Retinal pigment epithelial cell (primary cell): ENCODE measurements around the gene NOXO1.

Experiments used
- DNase-seq: peaks from one replicate; pipeline ENCODE4 v3.0.0-alpha.2; 2010; ENCODE audit warnings: low read depth
- H3K4me3 ChIP-seq: 2 replicates; pipeline ENCODE4 v1.5.1; 2011; ENCODE audit warnings: mild to moderate bottlenecking, low read length, control low read depth, moderate library complexity
- TF ChIP-seq, protein P1 (sequence below): conservative IDR thresholded peaks from 2 replicates; pipeline ENCODE4 v1.5.1; 2011; ENCODE audit warnings: low read depth, low read length, control low read depth, inconsistent platforms

Gene NOXO1

GRCh38 chr16:2009791-2010510, 28.7 kb upstream of the NOXO1 start, which contains the start of gene ZNF598:
Gene ZNF598, minus strand, starts transcription at chr16:2009821.
- TF ChIP-seq, protein P1, sequence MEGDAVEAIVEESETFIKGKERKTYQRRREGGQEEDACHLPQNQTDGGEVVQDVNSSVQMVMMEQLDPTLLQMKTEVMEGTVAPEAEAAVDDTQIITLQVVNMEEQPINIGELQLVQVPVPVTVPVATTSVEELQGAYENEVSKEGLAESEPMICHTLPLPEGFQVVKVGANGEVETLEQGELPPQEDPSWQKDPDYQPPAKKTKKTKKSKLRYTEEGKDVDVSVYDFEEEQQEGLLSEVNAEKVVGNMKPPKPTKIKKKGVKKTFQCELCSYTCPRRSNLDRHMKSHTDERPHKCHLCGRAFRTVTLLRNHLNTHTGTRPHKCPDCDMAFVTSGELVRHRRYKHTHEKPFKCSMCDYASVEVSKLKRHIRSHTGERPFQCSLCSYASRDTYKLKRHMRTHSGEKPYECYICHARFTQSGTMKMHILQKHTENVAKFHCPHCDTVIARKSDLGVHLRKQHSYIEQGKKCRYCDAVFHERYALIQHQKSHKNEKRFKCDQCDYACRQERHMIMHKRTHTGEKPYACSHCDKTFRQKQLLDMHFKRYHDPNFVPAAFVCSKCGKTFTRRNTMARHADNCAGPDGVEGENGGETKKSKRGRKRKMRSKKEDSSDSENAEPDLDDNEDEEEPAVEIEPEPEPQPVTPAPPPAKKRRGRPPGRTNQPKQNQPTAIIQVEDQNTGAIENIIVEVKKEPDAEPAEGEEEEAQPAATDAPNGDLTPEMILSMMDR = no peak
- H3K4me3 ChIP-seq = peak within 1 kb of the TSS; percentile 76
- no peak for DNase-seq

- H3K4me3 ChIP-seq = peak overlapping the region; percentile 76
- DNase-seq = no peak
- TF ChIP-seq, protein P1 = no peak
Measured at GRCh38 chr16:2009164-2009711, 28.0 kb upstream of the NOXO1 start.

DNA sequence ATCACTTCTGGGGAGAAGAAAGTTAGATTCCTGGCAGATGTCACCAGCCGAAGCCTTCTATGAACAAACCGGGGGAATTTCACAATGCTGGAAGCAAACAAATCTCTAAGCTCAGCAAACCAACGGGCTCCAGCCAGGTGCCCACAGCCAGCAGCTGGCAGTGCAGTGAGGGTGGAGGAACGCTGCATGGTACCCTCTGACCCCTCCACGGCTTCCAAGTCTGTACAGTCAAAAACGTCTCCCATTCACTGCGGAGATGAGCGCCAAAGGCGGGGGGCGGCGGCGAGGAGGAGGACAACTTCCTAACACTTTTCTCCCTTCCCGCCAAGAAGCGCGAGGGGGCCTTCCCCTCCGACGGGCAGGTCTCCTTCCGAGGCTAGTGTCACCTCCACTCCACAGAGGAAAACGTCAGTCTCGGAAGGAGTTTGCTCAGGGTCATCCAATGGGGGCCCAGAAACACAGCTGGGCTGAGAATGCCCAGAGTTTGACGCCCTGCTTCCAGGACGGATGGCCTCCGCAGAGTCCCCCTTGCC, 27.4 kb upstream of the NOXO1 start:
- H3K4me3 ChIP-seq = peak overlapping the region; percentile 76
- DNase-seq = no peak
- TF ChIP-seq, protein P1 = no peak

DNA sequence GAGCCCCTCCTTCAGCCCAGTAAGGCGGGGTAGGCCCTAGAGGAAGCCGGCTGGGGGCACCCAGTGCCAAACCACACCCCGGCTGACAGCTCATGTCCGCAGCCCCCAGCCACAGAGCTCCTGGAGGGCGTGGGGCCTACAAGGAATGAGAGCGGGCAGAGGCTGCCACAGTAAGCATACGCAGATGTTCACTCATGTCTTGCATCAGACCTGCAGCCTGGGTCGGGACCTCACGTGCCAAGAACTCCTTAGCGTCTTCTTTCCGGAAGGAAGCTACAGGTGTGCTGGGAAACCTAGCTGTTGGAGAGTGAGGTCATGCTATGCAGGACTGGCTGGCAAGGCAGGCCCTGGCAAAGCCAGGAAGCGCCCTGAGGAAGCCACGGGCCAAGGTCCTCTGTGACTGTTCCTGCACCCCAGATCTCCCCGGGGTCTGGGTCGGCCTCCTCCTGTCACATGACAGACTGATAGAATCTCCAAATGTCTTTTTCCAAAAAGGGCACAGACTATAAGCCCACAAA, 26.8 kb upstream of the NOXO1 start:
- DNase-seq = no peak
- peak overlapping the region; percentile 76 for H3K4me3 ChIP-seq
- TF ChIP-seq, protein P1 = no peak

DNA sequence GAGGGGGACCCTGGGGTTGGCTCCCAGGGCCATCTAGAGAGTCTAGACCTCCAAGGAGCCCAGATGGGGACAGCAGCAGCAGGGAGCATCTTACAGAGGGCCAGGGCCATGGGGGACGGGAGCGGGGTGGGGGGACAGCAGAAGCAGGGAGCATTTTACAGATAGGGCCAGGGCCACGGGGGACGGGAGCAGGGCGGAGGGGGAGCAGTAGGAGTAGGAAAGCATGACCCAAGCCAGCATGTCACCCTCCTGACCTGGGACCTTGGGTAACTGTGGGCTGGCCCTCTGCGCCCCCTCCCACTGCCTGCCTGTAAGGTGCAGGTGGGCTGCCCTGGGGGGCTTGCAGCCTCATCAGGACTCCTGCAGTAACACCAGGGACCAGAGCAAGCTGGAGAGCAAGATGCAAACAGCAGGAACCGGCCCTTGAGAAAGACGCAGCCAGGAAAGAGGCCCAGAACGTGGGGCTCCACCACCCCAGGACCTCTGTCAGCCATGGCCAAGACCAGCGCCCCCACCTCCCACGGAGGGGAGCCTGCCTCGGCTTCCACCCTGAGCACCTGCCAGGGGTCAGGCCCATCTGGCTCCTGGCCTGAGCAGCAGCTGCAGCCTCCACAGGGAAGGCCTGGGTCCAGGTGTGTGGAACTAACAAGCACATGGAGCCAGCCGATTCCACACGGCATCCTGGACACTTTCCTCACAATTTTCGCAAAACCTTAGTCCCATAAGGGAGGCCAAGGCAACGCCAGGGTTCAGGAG, 26.0 kb upstream of the NOXO1 start:
- no peak overlapping the region for H3K4me3 ChIP-seq
- no peak for DNase-seq
- TF ChIP-seq, protein P1 = no peak

GRCh38 chr16:2006317-2006716, 25.0 kb upstream of the NOXO1 start:
- no peak overlapping the region for H3K4me3 ChIP-seq
- no peak for DNase-seq
- TF ChIP-seq, protein P1 = no peak
